H1 (cell line): ENCODE results near the gene ILDR2. TPM values are rescaled to one million over a fixed set of nuclear protein-coding genes. Genes with fewer than 3 reads are reported as not detected.

Experiments used
- SAP30 ChIP-seq: fragments of 300-600 bp; sonication (generic); IDR thresholded peaks from 2 replicates; pipeline ENCODE4 v1.7.1; 2012; ENCODE audit warnings: low read length, moderate library complexity, mild to moderate bottlenecking, inconsistent platforms; ENCODE audit not compliant: insufficient read depth, insufficient replicate concordance
- SIN3A ChIP-seq, 2 experiments: IDR thresholded peaks in 1 of 2; conservative IDR thresholded peaks in 1 of 2; 2 replicates each; pipeline ENCODE4 v1.6.1; 2011 to 2012; ENCODE audit warnings: low read length in 2 of 2, improper control_type of control experiment in 1 of 2, low read depth in 1 of 2, mild to moderate bottlenecking in 1 of 2
- polyA plus RNA-seq, 7 experiments: library from polyadenylated mRNA; depleted of rRNA in 3 of 7; stranded (reverse) in 5 of 7; unstranded in 2 of 7; fragments of >200 nt in 5 of 7; fragments of 200-250 nt in 2 of 7; gene quantifications; 1 replicate in 5 of 7; 2 replicates in 1 of 7; 4 replicates in 1 of 7; pipeline versions ENCODE4 v1.2.1 to v1.2.3, GENCODE V29; 2011 to 2013; ENCODE audit warnings: missing spikeins in 2 of 7, mixed read lengths in 2 of 7
- total RNA-seq: library from RNA; stranded (reverse); fragmentation: NEBNext Ultra II Directional; extraction: Animal tissue kit (Norgen Biotek cat#: 25700); gene quantifications from 2 replicates; pipeline ENCODE4 v1.2.1, GENCODE V29; 2021

ILDR2 gene
- total and polyA plus RNA-seq, 2 of the 8 experiments (the other 6 are each of a cell fraction or from before 2014, with no cell fraction given), result 0.85 to 0.86 TPM

DNA sequence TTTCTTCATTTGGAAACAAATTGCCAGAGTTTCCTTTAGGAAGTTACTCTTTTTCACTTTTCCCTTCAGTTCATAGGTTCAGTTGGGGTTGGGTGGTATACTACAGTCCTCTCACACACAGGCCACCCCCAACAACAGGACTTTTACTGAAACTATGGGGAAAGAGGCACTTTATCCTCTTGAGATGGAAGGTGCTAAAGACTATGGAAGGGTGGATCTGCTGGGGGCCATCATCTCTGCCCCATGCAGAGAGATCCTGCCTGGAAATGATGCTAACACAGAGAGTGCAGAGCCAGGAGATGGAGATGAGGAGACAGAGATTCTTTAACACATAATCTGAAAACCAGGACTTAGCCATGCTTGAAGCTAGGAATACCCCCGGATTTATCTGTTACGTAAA is 24.3 kb downstream of the ILDR2 start (continued):
- no peak for TF ChIP-seq SIN3A (conservative IDR thresholded peaks at IDR 0.05 in 1 of 2, IDR thresholded peaks at IDR 0.05 in 1 of 2; ENCODE audit: low read depth in 1 of 2, low read length in 2 of 2)
- TF ChIP-seq SAP30, result no peak
